ENCODE data around the gene USP36. TPM values are rescaled to one million over a fixed set of nuclear protein-coding genes. Genes with fewer than 3 reads are reported as not detected.

Gene USP36
- total RNA-seq, 1 experiment from 2014 or later: 74.0 TPM

- no peaks in the 10 kb centered on the region for H3K36me3 Mint-ChIP-seq
- DNase-seq (ENCODE audit: low spot score) (peak; percentile 70), ATAC-seq (peak; percentile 13)
- CTCF ChIA-PET: interaction anchor here (0.5 to 4.2 kb wide), 7 partner anchors 10 to 397 kb away, joined by 3 to 27 read pairs (median 5); no protein-coding TSS in a partner anchor
- H3K4me1 Mint-ChIP-seq: peaks cover 21% of the 10 kb centered on the region
- H3K9me3 Mint-ChIP-seq: no peaks in the 10 kb centered on the region
- peak overlapping the region; percentile 84; the same call in 1 of the 2 replicates for H3K4me3 Mint-ChIP-seq
- no peaks in the 10 kb centered on the region for H3K27me3 Mint-ChIP-seq (ENCODE audit: low read depth)
- POLR2A ChIA-PET: no interaction called here
- peak overlapping the region; percentile 74; the same call in 1 of the 2 replicates for H3K27ac Mint-ChIP-seq
- no peak for TF ChIP-seq ETV6 (CRISPR knock-in tag; IDR thresholded peaks at IDR 0.05)
- TF ChIP-seq, protein P1, sequence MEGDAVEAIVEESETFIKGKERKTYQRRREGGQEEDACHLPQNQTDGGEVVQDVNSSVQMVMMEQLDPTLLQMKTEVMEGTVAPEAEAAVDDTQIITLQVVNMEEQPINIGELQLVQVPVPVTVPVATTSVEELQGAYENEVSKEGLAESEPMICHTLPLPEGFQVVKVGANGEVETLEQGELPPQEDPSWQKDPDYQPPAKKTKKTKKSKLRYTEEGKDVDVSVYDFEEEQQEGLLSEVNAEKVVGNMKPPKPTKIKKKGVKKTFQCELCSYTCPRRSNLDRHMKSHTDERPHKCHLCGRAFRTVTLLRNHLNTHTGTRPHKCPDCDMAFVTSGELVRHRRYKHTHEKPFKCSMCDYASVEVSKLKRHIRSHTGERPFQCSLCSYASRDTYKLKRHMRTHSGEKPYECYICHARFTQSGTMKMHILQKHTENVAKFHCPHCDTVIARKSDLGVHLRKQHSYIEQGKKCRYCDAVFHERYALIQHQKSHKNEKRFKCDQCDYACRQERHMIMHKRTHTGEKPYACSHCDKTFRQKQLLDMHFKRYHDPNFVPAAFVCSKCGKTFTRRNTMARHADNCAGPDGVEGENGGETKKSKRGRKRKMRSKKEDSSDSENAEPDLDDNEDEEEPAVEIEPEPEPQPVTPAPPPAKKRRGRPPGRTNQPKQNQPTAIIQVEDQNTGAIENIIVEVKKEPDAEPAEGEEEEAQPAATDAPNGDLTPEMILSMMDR (IDR thresholded peaks at IDR 0.05): peak; percentile 59
These were observed 2.4 kb upstream of the USP36 start for GRCh38 chr17:78842881-78843565.

GRCh38 chr17:78840530-78840779, 159 bp downstream of the USP36 start:
- no peak for DNase-seq (ENCODE audit: low spot score)
- H3K36me3 Mint-ChIP-seq: peaks cover 23% of the 10 kb centered on the region
- no peaks in the 10 kb centered on the region for H3K27me3 Mint-ChIP-seq (ENCODE audit: low read depth)
- peaks cover 21% of the 10 kb centered on the region for H3K4me1 Mint-ChIP-seq
- H3K9me3 Mint-ChIP-seq: no peaks in the 10 kb centered on the region
- ATAC-seq: no peak
- no peak overlapping the region for H3K27ac Mint-ChIP-seq
- ChIA-PET CTCF (interaction anchor here (1.2 to 4.2 kb wide), 2 partner anchors 12 to 25 kb away, joined by 10 to 27 read pairs; no protein-coding TSS in a partner anchor), POLR2A (no interaction called here)
- H3K4me3 Mint-ChIP-seq: peak overlapping the region; percentile 84
- TF ChIP-seq, protein P2, sequence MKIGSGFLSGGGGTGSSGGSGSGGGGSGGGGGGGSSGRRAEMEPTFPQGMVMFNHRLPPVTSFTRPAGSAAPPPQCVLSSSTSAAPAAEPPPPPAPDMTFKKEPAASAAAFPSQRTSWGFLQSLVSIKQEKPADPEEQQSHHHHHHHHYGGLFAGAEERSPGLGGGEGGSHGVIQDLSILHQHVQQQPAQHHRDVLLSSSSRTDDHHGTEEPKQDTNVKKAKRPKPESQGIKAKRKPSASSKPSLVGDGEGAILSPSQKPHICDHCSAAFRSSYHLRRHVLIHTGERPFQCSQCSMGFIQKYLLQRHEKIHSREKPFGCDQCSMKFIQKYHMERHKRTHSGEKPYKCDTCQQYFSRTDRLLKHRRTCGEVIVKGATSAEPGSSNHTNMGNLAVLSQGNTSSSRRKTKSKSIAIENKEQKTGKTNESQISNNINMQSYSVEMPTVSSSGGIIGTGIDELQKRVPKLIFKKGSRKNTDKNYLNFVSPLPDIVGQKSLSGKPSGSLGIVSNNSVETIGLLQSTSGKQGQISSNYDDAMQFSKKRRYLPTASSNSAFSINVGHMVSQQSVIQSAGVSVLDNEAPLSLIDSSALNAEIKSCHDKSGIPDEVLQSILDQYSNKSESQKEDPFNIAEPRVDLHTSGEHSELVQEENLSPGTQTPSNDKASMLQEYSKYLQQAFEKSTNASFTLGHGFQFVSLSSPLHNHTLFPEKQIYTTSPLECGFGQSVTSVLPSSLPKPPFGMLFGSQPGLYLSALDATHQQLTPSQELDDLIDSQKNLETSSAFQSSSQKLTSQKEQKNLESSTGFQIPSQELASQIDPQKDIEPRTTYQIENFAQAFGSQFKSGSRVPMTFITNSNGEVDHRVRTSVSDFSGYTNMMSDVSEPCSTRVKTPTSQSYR (CRISPR knock-in tag; IDR thresholded peaks at IDR 0.05): 0 out of 2 replicates have a peak, but pooled peaks have one; percentile 6
- TF ChIP-seq TCF7 (CRISPR knock-in tag; IDR thresholded peaks at IDR 0.05; ENCODE audit: low read depth): 0 out of 2 replicates have a peak, but pooled peaks have one; percentile 22
- peak; percentile 62; the same call in 1 of the 2 replicates for TF ChIP-seq MYBL2 (CRISPR knock-in tag; IDR thresholded peaks at IDR 0.05)
- no peak for TF ChIP-seq HMGA2 (CRISPR knock-in tag; IDR thresholded peaks at IDR 0.05)

GRCh38 chr17:78839762-78840529, 668 bp downstream of the USP36 start:
- no peak for DNase-seq (ENCODE audit: low spot score)
- Mint-ChIP-seq H3K36me3 (peaks cover 28% of the 10 kb centered on the region), H3K4me1 (peaks cover 21% of the 10 kb centered on the region), H3K9me3 (no peaks in the 10 kb centered on the region), H3K27me3 (ENCODE audit: low read depth) (no peaks in the 10 kb centered on the region), H3K4me3 (peak overlapping the region; percentile 84), H3K27ac (peak overlapping the region; percentile 19)
- peak; percentile 84 for TF ChIP-seq ARID4B (CRISPR knock-in tag; IDR thresholded peaks at IDR 0.05; ENCODE audit: borderline replicate concordance)
- TF ChIP-seq NR3C1 (CRISPR knock-in tag; conservative IDR thresholded peaks at IDR 0.05; ENCODE audit: low read depth): no peak
- POLR2A ChIA-PET: no interaction called here
- CTCF ChIA-PET: interaction anchor here (1.2 to 4.2 kb wide), 2 partner anchors 13 to 26 kb away, joined by 10 to 27 read pairs; no protein-coding TSS in a partner anchor
- no peak for ATAC-seq
